HG03064 (cell line): ENCODE measurements around the gene ARID1B.

Experiments
- ATAC-seq: cut with Tn5 transposase; IDR thresholded peaks from one replicate; pipeline ENCODE4 v1.9.1; 2021; ENCODE audit warnings: low read depth; ENCODE audit not compliant: unreplicated experiment

The ARID1B gene

GRCh38 chr6:157113389-157113788 is 336.2 kb downstream of the ARID1B start:
- ATAC-seq: no peak

GRCh38 chr6:157116426-157116825 is 339.2 kb downstream of the ARID1B start:
- no peak for ATAC-seq

GRCh38 chr6:157117431-157118095 is 340.4 kb downstream of the ARID1B start:
- no peak for ATAC-seq

GRCh38 chr6:157119502-157120027 is 342.4 kb downstream of the ARID1B start:
- ATAC-seq: no peak

- no peak for ATAC-seq
Observed at GRCh38 chr6:157120534-157121232, 343.5 kb downstream of the ARID1B start.

GRCh38 chr6:157121897-157122296 is 344.7 kb downstream of the ARID1B start:
- no peak for ATAC-seq

- ATAC-seq: no peak
Observed at GRCh38 chr6:157123234-157123633, 346.1 kb downstream of the ARID1B start.

GRCh38 chr6:157124485-157125254 is 347.5 kb downstream of the ARID1B start:
- no peak for ATAC-seq

- no peak for ATAC-seq
Observed at GRCh38 chr6:157125531-157125930, 348.4 kb downstream of the ARID1B start.

- ATAC-seq: no peak
Observed at GRCh38 chr6:157126183-157127098, 349.3 kb downstream of the ARID1B start.

GRCh38 chr6:157128235-157128775 is 351.1 kb downstream of the ARID1B start:
- ATAC-seq: no peak

- no peak for ATAC-seq
Observed at GRCh38 chr6:157131250-157131649, 354.1 kb downstream of the ARID1B start.

GRCh38 chr6:157133856-157134255 is 356.7 kb downstream of the ARID1B start:
- no peak for ATAC-seq

- no peak for ATAC-seq
Observed at GRCh38 chr6:157134402-157135047, 357.3 kb downstream of the ARID1B start.

- no peak for ATAC-seq
Observed at GRCh38 chr6:157135691-157136090, 358.5 kb downstream of the ARID1B start.

- ATAC-seq: no peak
Observed at GRCh38 chr6:157137501-157137900, 360.3 kb downstream of the ARID1B start.

- no peak for ATAC-seq
Observed at GRCh38 chr6:157139054-157139708, 362.0 kb downstream of the ARID1B start.

- ATAC-seq: no peak
Observed at GRCh38 chr6:157143171-157143889, 366.2 kb downstream of the ARID1B start.
